GM12892 (cell line): ENCODE measurements around the gene CKS1B.

ENCODE experiments used
- POLR2A ChIP-seq: IDR thresholded peaks from 2 replicates; pipeline ENCODE4 v1.6.1; 2011; ENCODE audit warnings: low read depth, low read length, control low read depth
- POLR2AphosphoS5 ChIP-seq: IDR thresholded peaks from 2 replicates; pipeline ENCODE4 v1.6.1; 2011; ENCODE audit warnings: low read depth, low read length, control low read depth
- TAF1 ChIP-seq: IDR thresholded peaks from 2 replicates; pipeline ENCODE4 v1.6.1; 2011; ENCODE audit warnings: low read depth, mild to moderate bottlenecking, control low read depth, low read length, borderline replicate concordance

DNA sequence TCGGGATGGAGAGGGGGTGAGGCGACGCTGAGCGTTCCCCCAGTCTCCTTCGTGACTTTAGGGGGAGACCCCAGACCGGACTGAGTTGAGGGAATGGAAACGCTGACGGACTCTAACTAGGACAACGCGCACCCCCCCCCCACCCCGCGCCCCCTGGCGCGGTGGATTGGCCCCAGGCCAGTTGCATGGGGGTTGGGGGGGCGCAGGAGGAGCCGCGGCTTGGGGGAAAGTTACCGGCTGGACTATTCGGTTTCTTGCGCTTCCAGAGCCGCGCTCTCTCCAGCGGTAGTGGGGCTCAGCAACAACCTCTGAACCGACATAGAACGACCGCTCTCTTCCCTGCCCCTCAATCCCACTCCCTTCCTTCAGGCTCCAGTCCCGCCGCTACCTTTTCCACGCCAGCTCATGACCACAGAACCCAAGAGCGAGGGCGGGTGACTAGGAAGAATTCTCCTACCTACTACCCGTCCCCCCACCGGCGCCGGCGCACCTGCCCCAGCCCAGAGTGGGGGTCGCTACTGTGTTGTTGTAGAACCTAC is 28.8 kb downstream of the CKS1B start:
- TF ChIP-seq TAF1 (no peak), POLR2AphosphoS5 (no peak), POLR2A (no peak)
